Loucy (cell line): Measurements from ENCODE around the gene PRPSAP2.

Source experiments
- EZH2phosphoT487 ChIP-seq: fragments of 200-600 bp; IDR thresholded peaks from 2 replicates; pipeline ENCODE4 v1.6.1; 2018; ENCODE audit warnings: antibody characterized with exemption, mild to moderate bottlenecking, moderate library complexity, borderline replicate concordance
- TF ChIP-seq, protein P1 (sequence below): fragments of 200-600 bp; sonication (generic); conservative IDR thresholded peaks from 2 replicates; pipeline ENCODE4 v1.5.1; 2014; ENCODE audit warnings: mild to moderate bottlenecking, antibody characterized with exemption, low read length

DNA sequence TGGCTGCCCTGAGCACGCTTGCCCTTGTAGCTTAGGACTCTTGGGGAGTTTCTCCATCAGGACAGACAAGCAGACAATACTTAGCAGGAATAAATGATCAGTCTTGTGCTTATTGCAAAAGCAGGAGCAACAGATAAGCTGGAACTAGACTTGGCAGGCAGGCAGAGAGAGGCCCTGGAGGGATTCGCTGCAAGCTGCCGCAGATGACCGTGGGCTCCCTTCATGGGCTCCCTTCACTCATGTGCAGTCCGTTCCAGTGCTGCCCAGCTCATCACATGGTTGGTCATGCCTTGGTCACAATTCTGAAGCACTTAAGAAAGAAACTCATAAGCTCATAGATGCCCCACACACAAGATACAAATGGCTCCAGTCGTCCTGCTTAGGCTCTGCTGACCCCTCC lies 91.6 kb downstream of the PRPSAP2 start:
- TF ChIP-seq, protein P1, sequence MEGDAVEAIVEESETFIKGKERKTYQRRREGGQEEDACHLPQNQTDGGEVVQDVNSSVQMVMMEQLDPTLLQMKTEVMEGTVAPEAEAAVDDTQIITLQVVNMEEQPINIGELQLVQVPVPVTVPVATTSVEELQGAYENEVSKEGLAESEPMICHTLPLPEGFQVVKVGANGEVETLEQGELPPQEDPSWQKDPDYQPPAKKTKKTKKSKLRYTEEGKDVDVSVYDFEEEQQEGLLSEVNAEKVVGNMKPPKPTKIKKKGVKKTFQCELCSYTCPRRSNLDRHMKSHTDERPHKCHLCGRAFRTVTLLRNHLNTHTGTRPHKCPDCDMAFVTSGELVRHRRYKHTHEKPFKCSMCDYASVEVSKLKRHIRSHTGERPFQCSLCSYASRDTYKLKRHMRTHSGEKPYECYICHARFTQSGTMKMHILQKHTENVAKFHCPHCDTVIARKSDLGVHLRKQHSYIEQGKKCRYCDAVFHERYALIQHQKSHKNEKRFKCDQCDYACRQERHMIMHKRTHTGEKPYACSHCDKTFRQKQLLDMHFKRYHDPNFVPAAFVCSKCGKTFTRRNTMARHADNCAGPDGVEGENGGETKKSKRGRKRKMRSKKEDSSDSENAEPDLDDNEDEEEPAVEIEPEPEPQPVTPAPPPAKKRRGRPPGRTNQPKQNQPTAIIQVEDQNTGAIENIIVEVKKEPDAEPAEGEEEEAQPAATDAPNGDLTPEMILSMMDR = no peak
- TF ChIP-seq EZH2phosphoT487 = no peak
